B cell (primary cell): ENCODE results near the gene GRIK5. TPM values are rescaled to one million over a fixed set of nuclear protein-coding genes. Genes with fewer than 3 reads are reported as not detected.
"Not testable (repeated sequence)": the region's sequence is repeated elsewhere in the genome, so short reads cannot be mapped to it uniquely, and the experiment has no call there.

ENCODE experiments used
- ATAC-seq: fragments of 200-7000 bp; cut with Tn5 transposase; one replicate; pipeline ENCODE4 v1.10.0; 2021; ENCODE audit warnings: low read depth, mild to moderate bottlenecking, moderate number of reproducible peaks, moderate library complexity
- CTCF ChIA-PET: fragments of 350-600 bp; sonication (Branson Sonifier 250); formaldehyde crosslinking; loops from one replicate; lab custom pipeline; 2021; ENCODE audit warnings: antibody characterized with exemption, inconsistent platforms; lab: Charles Lee
- POLR2A ChIA-PET: fragments of 350-600 bp; sonication (Branson Sonifier 250); formaldehyde crosslinking; loops from one replicate; lab custom pipeline; 2021; ENCODE audit warnings: antibody characterized with exemption; lab: Charles Lee
- DNase-seq: peaks from one replicate; pipeline ENCODE4 v3.0.0; 2013
- H2AFZ ChIP-seq: 2 replicates; pipeline ENCODE4 v1.6.1; 2012; ENCODE audit warnings: mild to moderate bottlenecking, low read depth, low read length; ENCODE audit not compliant: insufficient read depth, poor library complexity, severe bottlenecking
- H3K27ac ChIP-seq, 2 donors: 1 replicate in 1 of 2; 2 replicates in 1 of 2; pipeline ENCODE4 v1.5.1; 2012 to 2013; ENCODE audit warnings: low read length in 2 of 2, mild to moderate bottlenecking in 2 of 2, moderate library complexity in 1 of 2
- H3K27me3 ChIP-seq, 4 experiments: fragments of 200-600 bp in 1 of 4; sonication (generic) in 1 of 4; replicated peaks in 1 of 4; 1 replicate in 2 of 4; 2 replicates in 2 of 4; pipeline versions ENCODE4 v1.6.1 to v1.7.0; 2013 to 2016; ENCODE audit warnings: low read length in 3 of 4, mild to moderate bottlenecking in 2 of 4, mixed read lengths in 1 of 4, moderate library complexity in 1 of 4; ENCODE audit not compliant: insufficient read depth in 4 of 4, control insufficient read depth in 3 of 4; ENCODE audit errors: control extremely low read depth in 1 of 4
- H3K36me3 ChIP-seq, 2 experiments: replicated peaks in 1 of 2; 1 replicate in 1 of 2; 2 replicates in 1 of 2; pipeline versions ENCODE4 v1.6.1 to v1.7.1; 2013; ENCODE audit warnings: low read length in 1 of 2; ENCODE audit not compliant: insufficient read depth in 2 of 2, control insufficient read depth in 1 of 2; ENCODE audit errors: control extremely low read depth in 1 of 2, extremely low read depth in 1 of 2
- H3K4me1 ChIP-seq, 2 donors: fragments of 200-600 bp in 1 of 2; sonication (generic) in 1 of 2; 1 replicate in 1 of 2; 2 replicates in 1 of 2; pipeline versions ENCODE4 v1.5.1 to v1.6.1; 2013 to 2017; ENCODE audit warnings: low read length in 2 of 2; ENCODE audit not compliant: control insufficient read depth in 2 of 2, insufficient read depth in 2 of 2
- H3K4me2 ChIP-seq: replicated peaks from 2 replicates; pipeline ENCODE3; 2012; ENCODE audit warnings: mild to moderate bottlenecking, low read depth, low read length; ENCODE audit not compliant: poor library complexity, severe bottlenecking
- H3K4me3 ChIP-seq, 5 experiments: fragments of 200-600 bp in 1 of 5; sonication (generic) in 1 of 5; 1 replicate in 3 of 5; 2 replicates in 2 of 5; pipeline versions ENCODE4 v1.5.1 to v1.7.0; 2011 to 2016; ENCODE audit warnings: low read length in 4 of 5, mild to moderate bottlenecking in 4 of 5, low read depth in 2 of 5, control low read depth in 1 of 5, moderate library complexity in 1 of 5; ENCODE audit not compliant: insufficient read depth in 1 of 5; ENCODE audit errors: control extremely low read depth in 1 of 5, extremely low read depth in 1 of 5
- H3K79me2 ChIP-seq: fragments of 200-600 bp; sonication (generic); one replicate; pipeline ENCODE4 v1.6.0; 2016; ENCODE audit warnings: low read length; ENCODE audit not compliant: control insufficient read depth, insufficient read depth
- H3K9ac ChIP-seq: fragments of 200-600 bp; sonication (generic); 2 replicates; pipeline ENCODE4 v1.6.1; 2017; ENCODE audit warnings: mild to moderate bottlenecking, low read length, moderate library complexity
- H3K9me3 ChIP-seq, 3 donors: one replicate each; pipeline versions ENCODE4 v1.6.1 to v1.7.1; 2013; ENCODE audit warnings: low read length in 2 of 3; ENCODE audit not compliant: control insufficient read depth in 2 of 3, insufficient read depth in 1 of 3; ENCODE audit errors: control extremely low read depth in 1 of 3
- H4K20me1 ChIP-seq: 2 replicates; pipeline ENCODE4 v1.6.0; 2012; ENCODE audit warnings: mild to moderate bottlenecking, low read length; ENCODE audit not compliant: insufficient read depth, control insufficient read depth, poor library complexity, severe bottlenecking
- H3K27ac Mint-ChIP-seq: one replicate; pipeline ENCODE4 v1.8.0; 2021; ENCODE audit warnings: mixed read lengths
- H3K27me3 Mint-ChIP-seq: one replicate; pipeline ENCODE4 v1.8.0; 2021; ENCODE audit warnings: mixed read lengths
- H3K4me1 Mint-ChIP-seq: one replicate; pipeline ENCODE4 v1.8.0; 2021; ENCODE audit warnings: mixed read lengths
- H3K4me3 Mint-ChIP-seq: one replicate; pipeline ENCODE4 v1.8.0; 2021; ENCODE audit warnings: mixed read lengths
- H3K9me3 Mint-ChIP-seq: one replicate; pipeline ENCODE4 v1.8.0; 2022; ENCODE audit warnings: mixed read lengths; ENCODE audit not compliant: insufficient read depth
- CTCF ChIP-seq: fragments of 200-600 bp; IDR thresholded peaks from one replicate; pipeline ENCODE4 v1.8.0; 2022; ENCODE audit warnings: antibody characterized with exemption, mild to moderate bottlenecking
- EZH2 ChIP-seq: IDR thresholded peaks from 2 replicates; pipeline ENCODE4 v1.6.1; 2012; ENCODE audit warnings: borderline replicate concordance, low read depth, mild to moderate bottlenecking, moderate library complexity, low read length; ENCODE audit not compliant: insufficient read depth, poor library complexity, severe bottlenecking
- WGBS: methylation state at CpG from one replicate; pipeline ENCODE4 v1.1.5; 2013; ENCODE audit warnings: missing lambda C conversion rate; ENCODE audit not compliant: insufficient coverage; 5-methylcytosine and 5-hydroxymethylcytosine counted together
- intact Hi-C: fragments of 100-400 bp; cut with micrococcal nuclease; formaldehyde crosslinking; loops from one replicate; pipeline ENCODE4 v1.10.0; 2022
- polyA plus RNA-seq: library from polyadenylated mRNA; depleted of rRNA; stranded (reverse); fragments of >200 nt; gene quantifications from 2 replicates; pipeline ENCODE4 v1.2.3, GENCODE V29; 2012
- total RNA-seq, 2 donors: library from RNA; stranded (reverse); fragments of 120-200 nt in 1 of 2; gene quantifications; 1 replicate in 1 of 2; 2 replicates in 1 of 2; pipeline versions ENCODE4 v1.2.3 to v1.2.4, GENCODE V29; 2013 to 2022

Gene GRIK5
- total and polyA plus RNA-seq, 2 donors (not counting 1 experiment from before 2014, with no cell fraction given): 0.09 to 0.27 TPM

GRCh38 chr19:42018503-42019193 is 51.4 kb downstream of the GRIK5 start:
- Mint-ChIP-seq H3K4me3 (no peak overlapping the region), H3K4me1 (no peaks in the 10 kb centered on the region), H3K27ac (no peak overlapping the region), H3K27me3 (peaks cover 6% of the 10 kb centered on the region), H3K9me3 (no peaks in the 10 kb centered on the region)
- Histone ChIP-seq H3K9ac (no peak overlapping the region), H3K36me3 (no peaks in the 10 kb centered on the region), H3K4me2 (no peak overlapping the region), H3K27me3 (no peaks in the 10 kb centered on the region), H3K4me3 (no peak overlapping the region), H3K27ac (no peak overlapping the region), H4K20me1 (no peaks in the 10 kb centered on the region), H3K79me2 (no peaks in the 10 kb centered on the region), H3K4me1 (no peaks in the 10 kb centered on the region), H2AFZ (no peak overlapping the region), H3K9me3 (no peaks in the 10 kb centered on the region)
- intact Hi-C loops: no loop called here
- DNase-seq (no peak), ATAC-seq (no peak)
- no peak for TF ChIP-seq CTCF
- TF ChIP-seq EZH2: no peak
- CTCF ChIA-PET: no interaction called here
- WGBS: 80% methylated on average over 5 of the region's 11 CpGs
- POLR2A ChIA-PET: no interaction called here

DNA sequence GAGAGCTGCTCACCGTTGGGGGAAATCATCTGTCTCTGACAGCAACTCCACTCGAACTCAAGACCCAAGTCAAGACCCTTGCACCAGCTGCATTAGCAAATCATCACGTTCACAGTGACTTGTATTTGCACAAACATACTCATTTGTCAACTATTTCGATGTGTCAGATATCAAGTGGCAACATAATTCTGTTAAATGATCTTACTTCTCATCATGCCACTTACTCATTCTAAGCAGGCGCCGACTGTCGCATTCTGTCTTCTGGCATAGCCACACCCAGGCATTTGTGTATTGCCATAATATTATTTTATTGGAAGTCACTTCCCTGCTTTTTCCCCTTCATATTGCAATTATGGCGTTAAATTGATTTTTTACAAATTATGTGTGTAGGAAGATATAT is 53.0 kb downstream of the GRIK5 start:
- Mint-ChIP-seq H3K9me3 (no peaks in the 10 kb centered on the region), H3K4me3 (no peak overlapping the region), H3K27ac (no peak overlapping the region), H3K27me3 (peaks cover 4% of the 10 kb centered on the region), H3K4me1 (no peaks in the 10 kb centered on the region)
- Histone ChIP-seq H3K9me3 (no peaks in the 10 kb centered on the region), H3K79me2 (no peaks in the 10 kb centered on the region), H3K27me3 (no peaks in the 10 kb centered on the region), H3K4me2 (no peak overlapping the region), H3K27ac (no peak overlapping the region), H4K20me1 (no peaks in the 10 kb centered on the region), H2AFZ (no peak overlapping the region), H3K4me1 (no peaks in the 10 kb centered on the region), H3K9ac (no peak overlapping the region), H3K36me3 (no peaks in the 10 kb centered on the region), H3K4me3 (no peak overlapping the region)
- ChIA-PET POLR2A (no interaction called here), CTCF (interaction anchor here (1.4 kb wide), 1 partner anchor 18 kb away, joined by 5 read pairs; no protein-coding TSS in a partner anchor)
- DNase-seq: no peak
- TF ChIP-seq CTCF (no peak), EZH2 (no peak)
- WGBS: 93% methylated on average over 3 of the region's 8 CpGs
- ATAC-seq: no peak
- intact Hi-C loops: no loop called here

DNA sequence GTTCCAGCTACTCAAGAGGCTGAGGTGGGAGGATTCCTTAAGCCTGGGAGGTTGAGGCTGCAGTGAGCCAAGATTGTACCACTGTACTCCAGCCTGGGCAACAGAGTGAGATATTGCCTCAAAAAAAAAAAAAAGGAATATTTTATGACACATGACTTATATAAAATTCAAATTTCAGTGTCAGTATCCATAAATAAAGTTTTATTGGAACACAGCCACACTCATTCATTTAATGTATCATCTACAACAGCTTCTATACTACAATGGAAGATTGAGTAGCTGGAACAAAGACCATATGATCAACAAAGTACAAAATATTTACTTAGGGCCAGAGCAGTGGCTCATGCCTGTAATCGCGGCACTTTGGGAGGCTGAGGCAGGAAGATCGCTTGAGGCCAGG is 57.3 kb downstream of the GRIK5 start:
- H3K4me1 ChIP-seq, H3K36me3 ChIP-seq, H3K4me3 ChIP-seq, H3K79me2 ChIP-seq, H3K4me2 ChIP-seq, DNase-seq, H3K27me3 ChIP-seq, intact Hi-C loops, ATAC-seq, H3K4me3 Mint-ChIP-seq, H3K9me3 ChIP-seq, H3K27me3 Mint-ChIP-seq, H3K4me1 Mint-ChIP-seq, H2AFZ ChIP-seq, H3K9ac ChIP-seq, H3K9me3 Mint-ChIP-seq, H4K20me1 ChIP-seq, H3K27ac ChIP-seq, H3K27ac Mint-ChIP-seq: not testable (repeated sequence)
- ChIA-PET CTCF (interaction anchor here (0.6 kb wide), 1 partner anchor 1208 kb away, joined by 3 read pairs; no protein-coding TSS in a partner anchor), POLR2A (interaction anchor here (0.7 kb wide), 1 partner anchor 163 kb away, joined by 3 read pairs; no protein-coding TSS in a partner anchor)
- no CpG with 5 or more reads among the region's 3 CpGs for WGBS
